H9 (cell line): ENCODE measurements around the gene PTTG1IP. TPM values are rescaled to one million over a fixed set of nuclear protein-coding genes. Genes with fewer than 3 reads are reported as not detected.

Experiments used
- DNase-seq: peaks from one replicate; pipeline ENCODE4 v3.0.0-alpha.2; 2017
- H2AFZ ChIP-seq: one replicate; pipeline ENCODE4 v1.6.1; 2013; ENCODE audit warnings: mild to moderate bottlenecking, low read length, control low read depth, moderate library complexity
- H2AK5ac ChIP-seq: 2 replicates; pipeline ENCODE4 v1.6.1; 2013; ENCODE audit warnings: low read length, control low read depth, mixed read lengths; ENCODE audit not compliant: insufficient read length
- H2BK120ac ChIP-seq: one replicate; pipeline ENCODE4 v1.6.1; 2013; ENCODE audit warnings: low read depth, mild to moderate bottlenecking, low read length, control low read depth, inconsistent platforms; ENCODE audit not compliant: poor library complexity, severe bottlenecking
- H2BK12ac ChIP-seq: 2 replicates; pipeline ENCODE4 v1.6.1; 2013; ENCODE audit warnings: low read length, control low read depth, mixed read lengths, low read depth; ENCODE audit not compliant: insufficient read length
- H2BK15ac ChIP-seq: 2 replicates; pipeline ENCODE4 v1.6.1; 2013; ENCODE audit warnings: low read depth, low read length, control low read depth
- H2BK20ac ChIP-seq: one replicate; pipeline ENCODE4 v1.6.1; 2013; ENCODE audit warnings: low read depth, mild to moderate bottlenecking, low read length, control low read depth, inconsistent platforms; ENCODE audit not compliant: poor library complexity, severe bottlenecking
- H2BK5ac ChIP-seq: 2 replicates; pipeline ENCODE4 v1.6.1; 2013; ENCODE audit warnings: low read length, control low read depth, mixed read lengths; ENCODE audit not compliant: insufficient read length
- H3K14ac ChIP-seq: 2 replicates; pipeline ENCODE4 v1.6.1; 2013; ENCODE audit warnings: low read length, control low read depth; ENCODE audit not compliant: insufficient read depth
- H3K18ac ChIP-seq: 2 replicates; pipeline ENCODE4 v1.6.1; 2013; ENCODE audit warnings: low read depth, mild to moderate bottlenecking, mixed read lengths, low read length, control low read depth; ENCODE audit not compliant: insufficient read length
- H3K23ac ChIP-seq: 2 replicates; pipeline ENCODE4 v1.6.1; 2013; ENCODE audit warnings: low read length, control low read depth, mixed read lengths, low read depth; ENCODE audit not compliant: insufficient read length
- H3K23me2 ChIP-seq: 2 replicates; pipeline ENCODE4 v1.6.1; 2013; ENCODE audit warnings: low read depth, mild to moderate bottlenecking, mixed read lengths, low read length, control low read depth; ENCODE audit not compliant: insufficient read length, poor library complexity, severe bottlenecking
- H3K27ac ChIP-seq: 2 replicates; pipeline ENCODE4 v1.5.1; 2013; ENCODE audit warnings: low read length, control low read depth, mixed read lengths, low read depth; ENCODE audit not compliant: insufficient read length
- H3K27me3 ChIP-seq: 2 replicates; pipeline ENCODE4 v1.6.1; 2013; ENCODE audit warnings: low read length, control low read depth, inconsistent platforms; ENCODE audit not compliant: insufficient read depth
- H3K4ac ChIP-seq: 2 replicates; pipeline ENCODE4 v1.6.1; 2013; ENCODE audit warnings: low read depth, mild to moderate bottlenecking, control low read depth, inconsistent platforms, low read length, moderate library complexity
- H3K4me1 ChIP-seq: 2 replicates; pipeline ENCODE4 v1.6.1; 2013; ENCODE audit warnings: low read length, control low read depth, inconsistent platforms; ENCODE audit not compliant: insufficient read depth
- H3K4me2 ChIP-seq: 2 replicates; pipeline ENCODE4 v1.6.1; 2013; ENCODE audit warnings: low read length, control low read depth, mixed read lengths; ENCODE audit not compliant: insufficient read length, insufficient read depth
- H3K56ac ChIP-seq: 2 replicates; pipeline ENCODE4 v1.6.1; 2013; ENCODE audit warnings: low read depth, mild to moderate bottlenecking, mixed read lengths, low read length, control low read depth; ENCODE audit not compliant: insufficient read length
- H3K79me1 ChIP-seq: 2 replicates; pipeline ENCODE4 v1.6.1; 2013; ENCODE audit warnings: low read depth, mild to moderate bottlenecking, moderate library complexity, low read length, control low read depth, inconsistent platforms; ENCODE audit not compliant: insufficient read depth, poor library complexity, severe bottlenecking
- H3K79me2 ChIP-seq: 2 replicates; pipeline ENCODE4 v1.6.1; 2013; ENCODE audit warnings: low read length, control low read depth, inconsistent platforms; ENCODE audit not compliant: insufficient read depth
- H3K9ac ChIP-seq: 2 replicates; pipeline ENCODE4 v1.6.1; 2013; ENCODE audit warnings: low read length, control low read depth, mixed read lengths; ENCODE audit not compliant: insufficient read length; ENCODE audit errors: extremely low read depth
- H3K9me3 ChIP-seq: one replicate; pipeline ENCODE4 v1.6.1; 2013; ENCODE audit warnings: low read depth, low read length, inconsistent platforms; ENCODE audit not compliant: control insufficient read depth
- H3T11ph ChIP-seq: one replicate; pipeline ENCODE4 v1.6.1; 2013; ENCODE audit warnings: mild to moderate bottlenecking, low read length, control low read depth, inconsistent platforms
- H4K20me1 ChIP-seq: one replicate; pipeline ENCODE4 v1.6.1; 2013; ENCODE audit not compliant: control insufficient read depth, insufficient read length, insufficient read depth
- H4K5ac ChIP-seq: 2 replicates; pipeline ENCODE4 v1.6.1; 2013; ENCODE audit warnings: low read depth, mild to moderate bottlenecking, mixed read lengths, low read length, control low read depth; ENCODE audit not compliant: insufficient read length
- H4K8ac ChIP-seq: replicated peaks from 2 replicates; pipeline ENCODE4 v1.6.1; 2013; ENCODE audit warnings: low read length, control low read depth, mixed read lengths, low read depth; ENCODE audit not compliant: insufficient read length
- H4K91ac ChIP-seq: 2 replicates; pipeline ENCODE4 v1.6.1; 2013; ENCODE audit warnings: low read depth, mild to moderate bottlenecking, moderate library complexity, mixed read lengths, low read length, control low read depth; ENCODE audit not compliant: insufficient read length
- H3K27ac Mint-ChIP-seq, 3 experiments: 2 replicates in 2 of 3; 3 replicates in 1 of 3; pipeline ENCODE4 v1.8.0; 2020 to 2021; ENCODE audit warnings: mixed read lengths in 3 of 3, mild to moderate bottlenecking in 1 of 3, moderate library complexity in 1 of 3
- H3K27me3 Mint-ChIP-seq: 2 replicates; pipeline ENCODE4 v1.8.0; 2021; ENCODE audit warnings: low read depth, mild to moderate bottlenecking, moderate library complexity, mixed read lengths
- H3K36me3 Mint-ChIP-seq, 3 experiments: 2 replicates in 2 of 3; 3 replicates in 1 of 3; pipeline ENCODE4 v1.8.0; 2020 to 2021; ENCODE audit warnings: low read depth in 3 of 3, mixed read lengths in 3 of 3; ENCODE audit not compliant: insufficient read depth in 1 of 3
- H3K4me1 Mint-ChIP-seq, 2 experiments: 2 replicates each; pipeline ENCODE4 v1.8.0; 2020; ENCODE audit warnings: mixed read lengths in 2 of 2
- H3K4me3 Mint-ChIP-seq, 2 experiments: 2 replicates in 1 of 2; 3 replicates in 1 of 2; pipeline ENCODE4 v1.8.0; 2020 to 2021; ENCODE audit warnings: mild to moderate bottlenecking in 2 of 2, mixed read lengths in 2 of 2, moderate library complexity in 1 of 2
- H3K9me3 Mint-ChIP-seq, 2 experiments: 2 replicates in 1 of 2; 3 replicates in 1 of 2; pipeline ENCODE4 v1.8.0; 2020; ENCODE audit warnings: mild to moderate bottlenecking in 2 of 2, mixed read lengths in 2 of 2, moderate library complexity in 1 of 2
- CTCF ChIP-seq: fragments of 200-600 bp; sonication (generic); conservative IDR thresholded peaks from 3 replicates; pipeline ENCODE4 v1.8.0; 2021; ENCODE audit warnings: antibody characterized with exemption, mild to moderate bottlenecking
- WGBS: extraction: QIAGEN DNeasy Blood & Tissue Kit; methylation state at CpG from one replicate; pipeline ENCODE4 v1.1.7; 2013; ENCODE audit warnings: missing lambda C conversion rate, low lambda C conversion rate, mixed read lengths; ENCODE audit not compliant: insufficient read length; ENCODE audit errors: extremely low coverage; 5-methylcytosine and 5-hydroxymethylcytosine counted together
- total RNA-seq: library from RNA; stranded (reverse); gene quantifications from 2 replicates; pipeline ENCODE4 v1.2.1, GENCODE V29; 2021

PTTG1IP gene
- total RNA-seq, 1 experiment from 2014 or later, result 107 TPM

GRCh38 chr21:44834951-44835646, 38.4 kb downstream of the PTTG1IP start:
- H3K9ac ChIP-seq, result no peak overlapping the region
- no peak overlapping the region for H3K4me2 ChIP-seq
- Mint-ChIP-seq H3K4me3 (no peak overlapping the region), H3K27me3 (peaks cover under 1% of the 10 kb centered on the region), H3K4me1 (peaks cover 3 to 9% of the 10 kb centered on the region in 2 experiments; a peak in 2 of 4 replicates), H3K36me3 (no peaks in the 10 kb centered on the region; a peak in 1 of 7 replicates), H3K9me3 (no peaks in the 10 kb centered on the region; a peak in 1 of 5 replicates), H3K27ac (no peak overlapping the region)
- H3T11ph ChIP-seq, result no peak overlapping the region
- no peak for DNase-seq
- no peak overlapping the region for H3K23ac ChIP-seq
- no peak overlapping the region for H2AFZ ChIP-seq
- no peak overlapping the region for H4K91ac ChIP-seq
- WGBS, result no CpG with 5 or more reads among the region's 29 CpGs
- no peaks in the 10 kb centered on the region for H3K4me1 ChIP-seq
- no peaks in the 10 kb centered on the region for H4K20me1 ChIP-seq
- H3K4ac ChIP-seq, result no peak overlapping the region
- H2BK120ac ChIP-seq, result no peak overlapping the region
- no peaks in the 10 kb centered on the region for H3K9me3 ChIP-seq
- H2AK5ac ChIP-seq, result no peak overlapping the region
- H3K79me1 ChIP-seq, result no peaks in the 10 kb centered on the region
- no peaks in the 10 kb centered on the region for H3K23me2 ChIP-seq
- H2BK15ac ChIP-seq, result no peak overlapping the region
- H4K8ac ChIP-seq, result no peak overlapping the region
- H3K79me2 ChIP-seq, result no peaks in the 10 kb centered on the region
- no peak overlapping the region for H2BK5ac ChIP-seq
- H4K5ac ChIP-seq, result no peak overlapping the region
- no peak overlapping the region for H3K27ac ChIP-seq
- no peaks in the 10 kb centered on the region for H3K27me3 ChIP-seq
- no peak overlapping the region for H2BK20ac ChIP-seq
- no peak overlapping the region for H3K18ac ChIP-seq
- H2BK12ac ChIP-seq, result no peak overlapping the region
- H3K56ac ChIP-seq, result no peak overlapping the region
- no peak for TF ChIP-seq CTCF
- H3K14ac ChIP-seq, result no peak overlapping the region
